Measurements from ENCODE around the gene ADAP1. TPM values are rescaled to one million over a fixed set of nuclear protein-coding genes. Genes with fewer than 3 reads are reported as not detected.

Gene ADAP1
- total and polyA plus RNA-seq, 2 of the 13 experiments (the other 11 are each of a cell fraction or from before 2014, with no cell fraction given): 10.5 to 24.6 TPM

DNA sequence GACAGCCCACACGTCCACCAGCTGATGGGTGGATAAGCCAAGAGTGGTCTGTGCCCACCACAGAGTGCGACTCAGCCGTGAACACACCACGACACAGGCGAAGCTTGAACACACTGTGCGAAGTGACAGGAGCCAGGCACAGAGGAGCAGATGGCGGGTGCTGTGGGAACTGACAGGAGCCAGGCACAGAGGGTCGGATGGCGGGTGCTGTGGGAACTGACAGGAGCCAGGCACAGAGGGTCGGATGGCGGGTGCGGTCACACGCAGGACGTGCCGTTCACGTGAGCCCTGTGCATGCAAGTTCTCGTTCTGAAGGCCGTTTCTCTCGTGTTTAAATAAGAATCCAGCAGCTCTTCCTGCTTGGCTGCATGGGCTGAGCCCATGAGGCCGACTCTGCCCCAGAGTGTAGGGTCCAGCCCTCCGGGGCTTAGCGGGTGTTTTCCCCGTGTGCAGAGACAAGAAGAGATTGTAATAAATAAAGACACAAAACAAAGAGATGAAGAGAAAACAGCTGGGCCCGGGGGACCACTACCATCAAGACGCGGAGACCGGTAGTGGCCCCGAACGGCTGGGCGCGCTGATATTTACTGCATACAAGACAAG, 5.9 kb upstream of the ADAP1 start:
- ATAC-seq: peak; percentile 2; the same call in 2 of the 3 replicates
- Histone ChIP-seq H3K4me2 (ENCODE audit: low read depth, low read length) (peak overlapping the region; percentile 28; the same call in 1 of the 2 replicates), H3K79me2 (ENCODE audit: insufficient read depth, low read length) (no peaks in the 10 kb centered on the region), H2AFZ (ENCODE audit: low read length) (no peak overlapping the region), H3K27me3 (ENCODE audit: control insufficient read depth in 1 of 2, insufficient read depth in 2 of 2, low read length in 2 of 2) (no peaks in the 10 kb centered on the region), H3K4me3 (replicated peaks in 1 of 3; ENCODE audit: insufficient read depth in 1 of 3, low read depth in 2 of 3, low read length in 3 of 3) (no peak overlapping the region; a peak in 1 of 6 replicates), H3K4me1 (ENCODE audit: insufficient read depth, low read length) (peaks cover 86% of the 10 kb centered on the region), H3K9ac (ENCODE audit: insufficient read depth, low read depth, low read length) (peak overlapping the region; percentile 1; the same call in 1 of the 2 replicates), H4K20me1 (ENCODE audit: insufficient read depth, low read length) (no peaks in the 10 kb centered on the region), H3K9me3 (ENCODE audit: low read length) (no peaks in the 10 kb centered on the region), H3K36me3 (replicated peaks in 1 of 2; ENCODE audit: control insufficient read depth in 1 of 2, insufficient read depth in 2 of 2, low read length in 2 of 2) (no peaks in the 10 kb centered on the region), H3K27ac (ENCODE audit: extremely low read length, insufficient read depth, low read length) (peak overlapping the region; percentile 73)
- in situ Hi-C loops (cut with HindIII; ENCODE audit: extremely low pct_ligation_motif_present, low pct_unique_long_range_greater_than_20kb): no loop called here
- WGBS (ENCODE audit: low lambda C conversion rate): 34% methylated on average over 20 of the region's 31 CpGs
- ChIA-PET POLR2A (interaction anchor here (1.3 to 5.2 kb wide), 3 partner anchors 13 to 22 kb away, joined by 7 to 95 read pairs (median 8); partner anchors contain the start of genes COX19 and CYP2W1), CTCF (ENCODE audit: low intra/inter-chr PET ratio, low total read pairs) (no interaction called here)
- FAIRE-seq: peak; percentile 69
- intact Hi-C loops (cut with micrococcal nuclease; ENCODE audit: unreplicated experiment): no loop called here
- BruUV-seq (replicated peaks): no TSS peak
- DNase-seq (ENCODE audit: low spot score): peak; percentile 57
- TF ChIP-seq ZNF660 (CRISPR knock-in tag; IDR thresholded peaks at IDR 0.05; ENCODE audit: borderline replicate concordance, low read depth) (no peak), ZNF792 (CRISPR knock-in tag; IDR thresholded peaks at IDR 0.05) (no peak; the same call in 1 of the 2 replicates), SP1 (IDR thresholded peaks at IDR 0.05) (no peak), SP1 (CRISPR knock-in tag; IDR thresholded peaks at IDR 0.05) (no peak), PCBP1 (IDR thresholded peaks at IDR 0.05; ENCODE audit: borderline replicate concordance, low read depth, low read length) (no peak), KMT2B (CRISPR knock-in tag; IDR thresholded peaks at IDR 0.05) (0 out of 2 replicates have a peak, but pooled peaks have one; percentile 51), POLR2G (IDR thresholded peaks at IDR 0.05; ENCODE audit: low read depth, low read length) (no peak), ZNF275 (CRISPR knock-in tag; IDR thresholded peaks at IDR 0.05; ENCODE audit: borderline replicate concordance) (no peak), BRCA1 (CRISPR knock-in tag; IDR thresholded peaks at IDR 0.05) (no peak), NRL (CRISPR knock-in tag; IDR thresholded peaks at IDR 0.05; ENCODE audit: borderline replicate concordance) (peak; percentile 45), KLF16 (CRISPR knock-in tag; IDR thresholded peaks at IDR 0.05) (0 out of 4 replicates have a peak, but pooled peaks of 1 of the 2 experiments have one; percentile 44), SRF (IDR thresholded peaks at IDR 0.05; ENCODE audit: low read depth, low read length) (no peak), ZNF776 (CRISPR knock-in tag; IDR thresholded peaks at IDR 0.05) (no peak), MAFG (CRISPR knock-in tag; IDR thresholded peaks at IDR 0.05) (no peak), ZNF629 (CRISPR knock-in tag; conservative IDR thresholded peaks at IDR 0.05) (no peak), STAG1 (CRISPR knock-in tag; IDR thresholded peaks at IDR 0.05) (no peak), ZNF180 (CRISPR knock-in tag; IDR thresholded peaks at IDR 0.05; ENCODE audit: borderline replicate concordance, low read depth) (no peak), ZNF790 (CRISPR knock-in tag; IDR thresholded peaks at IDR 0.05; ENCODE audit: borderline replicate concordance) (0 out of 2 replicates have a peak, but pooled peaks have one; percentile 27)
- TF ChIP-seq, protein P1, sequence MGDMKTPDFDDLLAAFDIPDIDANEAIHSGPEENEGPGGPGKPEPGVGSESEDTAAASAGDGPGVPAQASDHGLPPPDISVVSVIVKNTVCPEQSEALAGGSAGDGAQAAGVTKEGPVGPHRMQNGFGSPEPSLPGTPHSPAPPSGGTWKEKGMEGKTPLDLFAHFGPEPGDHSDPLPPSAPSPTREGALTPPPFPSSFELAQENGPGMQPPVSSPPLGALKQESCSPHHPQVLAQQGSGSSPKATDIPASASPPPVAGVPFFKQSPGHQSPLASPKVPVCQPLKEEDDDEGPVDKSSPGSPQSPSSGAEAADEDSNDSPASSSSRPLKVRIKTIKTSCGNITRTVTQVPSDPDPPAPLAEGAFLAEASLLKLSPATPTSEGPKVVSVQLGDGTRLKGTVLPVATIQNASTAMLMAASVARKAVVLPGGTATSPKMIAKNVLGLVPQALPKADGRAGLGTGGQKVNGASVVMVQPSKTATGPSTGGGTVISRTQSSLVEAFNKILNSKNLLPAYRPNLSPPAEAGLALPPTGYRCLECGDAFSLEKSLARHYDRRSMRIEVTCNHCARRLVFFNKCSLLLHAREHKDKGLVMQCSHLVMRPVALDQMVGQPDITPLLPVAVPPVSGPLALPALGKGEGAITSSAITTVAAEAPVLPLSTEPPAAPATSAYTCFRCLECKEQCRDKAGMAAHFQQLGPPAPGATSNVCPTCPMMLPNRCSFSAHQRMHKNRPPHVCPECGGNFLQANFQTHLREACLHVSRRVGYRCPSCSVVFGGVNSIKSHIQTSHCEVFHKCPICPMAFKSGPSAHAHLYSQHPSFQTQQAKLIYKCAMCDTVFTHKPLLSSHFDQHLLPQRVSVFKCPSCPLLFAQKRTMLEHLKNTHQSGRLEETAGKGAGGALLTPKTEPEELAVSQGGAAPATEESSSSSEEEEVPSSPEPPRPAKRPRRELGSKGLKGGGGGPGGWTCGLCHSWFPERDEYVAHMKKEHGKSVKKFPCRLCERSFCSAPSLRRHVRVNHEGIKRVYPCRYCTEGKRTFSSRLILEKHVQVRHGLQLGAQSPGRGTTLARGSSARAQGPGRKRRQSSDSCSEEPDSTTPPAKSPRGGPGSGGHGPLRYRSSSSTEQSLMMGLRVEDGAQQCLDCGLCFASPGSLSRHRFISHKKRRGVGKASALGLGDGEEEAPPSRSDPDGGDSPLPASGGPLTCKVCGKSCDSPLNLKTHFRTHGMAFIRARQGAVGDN (CRISPR knock-in tag; IDR thresholded peaks at IDR 0.05): peak; percentile 99
- TF ChIP-seq, protein P2, sequence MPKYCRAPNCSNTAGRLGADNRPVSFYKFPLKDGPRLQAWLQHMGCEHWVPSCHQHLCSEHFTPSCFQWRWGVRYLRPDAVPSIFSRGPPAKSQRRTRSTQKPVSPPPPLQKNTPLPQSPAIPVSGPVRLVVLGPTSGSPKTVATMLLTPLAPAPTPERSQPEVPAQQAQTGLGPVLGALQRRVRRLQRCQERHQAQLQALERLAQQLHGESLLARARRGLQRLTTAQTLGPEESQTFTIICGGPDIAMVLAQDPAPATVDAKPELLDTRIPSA (CRISPR knock-in tag; IDR thresholded peaks at IDR 0.05; ENCODE audit: borderline replicate concordance): no peak
